GM21529 (cell line): ENCODE results near the gene UBAP1L.

Experiments used
- ATAC-seq: cut with Tn5 transposase; IDR thresholded peaks from one replicate; pipeline ENCODE4 v1.9.1; 2021; ENCODE audit not compliant: unreplicated experiment

The UBAP1L gene

DNA sequence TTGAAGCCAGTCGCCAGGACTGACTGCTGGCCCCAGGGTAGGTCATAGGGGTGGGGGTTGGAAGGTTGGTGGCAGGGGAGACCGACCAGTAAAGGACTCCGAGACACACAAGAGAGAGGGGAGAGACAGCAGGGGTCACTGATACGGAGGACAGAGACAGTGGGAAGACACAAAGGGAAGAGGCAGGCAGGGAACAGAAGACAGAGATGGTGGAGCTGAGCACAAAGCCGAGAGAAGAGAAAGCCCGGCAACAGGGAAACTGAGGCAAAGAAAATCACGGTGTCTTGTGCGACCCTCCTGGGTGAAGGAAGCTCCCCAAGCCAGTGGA lies 47.7 kb downstream of the UBAP1L start:
- no peak for ATAC-seq

GRCh38 chr15:65066635-65067316 lies 48.2 kb downstream of the UBAP1L start:
- ATAC-seq: no peak

GRCh38 chr15:65066001-65066634 lies 48.9 kb downstream of the UBAP1L start:
- no peak for ATAC-seq

DNA sequence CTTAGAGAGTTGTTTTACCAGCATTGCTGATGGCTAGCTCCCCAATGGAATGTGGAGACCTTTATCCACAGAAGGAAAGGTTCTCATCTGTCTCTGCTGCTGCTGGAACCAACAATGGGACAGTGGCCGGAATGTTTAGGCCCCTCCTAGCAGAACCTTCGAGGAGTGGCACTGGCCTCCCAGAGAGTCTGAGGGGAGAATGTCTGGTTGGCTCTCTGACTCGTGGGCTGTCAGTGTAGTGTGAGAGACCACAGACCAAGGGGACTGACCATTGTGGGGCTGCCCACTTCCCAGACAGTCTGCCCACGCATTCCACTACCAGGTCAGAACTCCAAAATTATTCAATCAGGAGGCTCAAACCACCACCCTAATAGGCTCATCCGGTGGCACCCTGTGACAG lies 52.3 kb downstream of the UBAP1L start:
- ATAC-seq: no peak

DNA sequence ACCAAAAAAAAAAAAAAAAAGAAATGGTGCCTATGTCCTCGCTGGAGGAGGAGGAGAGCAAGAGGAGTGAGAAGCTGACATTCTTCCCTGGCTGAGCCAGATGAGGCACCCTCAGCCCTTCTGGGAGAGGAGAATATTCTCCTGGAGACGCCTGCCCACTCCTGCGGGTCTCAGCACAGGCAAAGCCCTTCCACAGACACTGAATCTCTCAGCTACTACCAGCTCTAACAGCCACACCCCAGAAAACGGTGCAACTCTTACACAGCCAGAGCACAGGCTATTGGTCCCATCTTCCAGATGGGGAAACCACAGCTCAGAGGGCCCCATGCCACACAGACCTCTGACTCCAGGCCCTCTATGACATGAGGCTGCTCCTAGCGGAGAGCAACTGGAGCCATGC lies 52.9 kb downstream of the UBAP1L start:
- no peak for ATAC-seq

DNA sequence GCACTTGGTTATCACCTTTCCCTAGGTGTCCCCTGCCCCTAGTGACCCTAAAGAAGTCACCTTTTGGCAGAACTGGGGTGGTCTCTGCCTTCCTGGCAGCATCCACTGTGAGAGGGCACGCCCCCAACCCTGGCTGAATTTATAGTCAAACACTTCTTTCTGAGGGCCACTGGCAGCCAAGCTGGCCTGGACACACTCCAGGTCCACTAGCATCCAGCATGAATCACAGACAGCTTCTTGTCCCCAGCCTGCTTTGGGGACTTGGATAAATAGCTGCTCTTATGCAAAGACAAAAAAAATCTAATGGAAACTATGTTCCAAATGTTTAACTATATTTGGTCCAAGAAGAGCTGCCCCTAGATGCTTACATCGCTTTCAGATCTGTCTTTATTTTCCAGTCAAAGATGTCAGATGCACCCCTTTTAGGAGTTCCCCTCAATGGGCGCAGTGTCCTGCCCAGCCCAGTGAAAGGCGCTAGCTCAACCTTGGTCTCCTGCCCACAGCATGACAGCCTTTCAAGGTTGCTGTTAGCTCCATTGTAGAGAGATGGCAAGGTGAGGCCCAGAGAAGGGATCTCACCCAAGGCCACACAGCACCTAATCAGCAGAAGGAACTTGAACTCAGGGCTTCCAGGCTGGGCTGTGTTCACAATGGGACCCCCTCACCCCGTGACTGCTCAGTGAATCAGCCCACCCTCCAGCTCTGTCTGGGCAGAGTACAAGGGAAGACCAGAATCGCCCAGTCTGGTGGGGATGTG lies 54.2 kb downstream of the UBAP1L start:
- no peak for ATAC-seq

DNA sequence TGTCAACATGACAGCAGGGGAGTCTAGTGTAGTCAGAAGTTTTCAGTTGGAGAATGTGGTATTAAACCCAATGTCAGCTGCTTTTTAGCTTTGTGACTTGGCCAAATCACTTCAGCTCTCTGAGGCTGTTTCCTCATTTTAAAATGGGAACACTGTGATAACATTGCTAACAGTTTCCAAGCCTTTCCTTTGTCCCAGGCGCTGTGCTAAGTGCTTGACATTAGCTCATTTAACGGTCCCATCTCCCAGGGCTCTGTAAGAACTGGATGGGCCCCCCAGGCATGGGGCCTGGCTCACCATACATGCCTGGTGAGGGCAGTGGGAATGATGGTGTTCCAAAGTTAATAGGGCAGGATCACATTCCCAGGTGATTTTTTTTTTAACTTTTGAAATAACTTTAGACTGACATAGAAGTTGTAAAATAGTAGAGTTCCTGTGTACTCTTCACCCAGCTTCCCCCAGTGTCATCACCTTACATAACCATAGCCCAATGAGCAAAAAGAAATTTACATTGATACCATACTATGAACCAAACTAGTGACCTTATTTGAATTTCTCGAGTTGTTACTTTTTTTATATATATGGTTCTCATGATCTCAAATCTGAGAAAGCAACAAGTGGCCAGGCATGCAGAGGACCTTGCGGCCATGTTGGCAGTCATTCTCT lies 54.9 kb downstream of the UBAP1L start:
- no peak for ATAC-seq

GRCh38 chr15:65059369-65059750 lies 55.6 kb downstream of the UBAP1L start:
- no peak for ATAC-seq

GRCh38 chr15:65058394-65059368 lies 56.3 kb downstream of the UBAP1L start:
- ATAC-seq: no peak

DNA sequence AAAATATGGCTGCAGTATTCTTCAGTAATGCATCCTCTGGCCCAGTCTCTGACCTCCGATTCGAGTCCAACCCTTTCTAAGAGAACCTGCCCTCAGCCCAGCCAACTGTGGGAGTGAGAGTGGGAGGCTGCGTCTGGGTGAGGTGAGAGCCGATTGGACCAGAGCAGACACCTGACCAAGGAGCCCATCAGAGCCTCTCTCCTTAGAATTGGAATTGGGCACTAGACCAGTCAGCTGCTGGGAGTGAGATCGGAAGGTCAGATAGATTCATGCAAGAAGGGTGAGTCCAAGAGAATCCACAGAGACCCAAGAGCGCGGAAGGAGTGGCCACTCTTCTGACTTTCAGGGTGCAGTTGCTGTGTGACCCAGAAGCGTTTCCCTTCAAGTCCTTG lies 57.5 kb downstream of the UBAP1L start:
- no peak for ATAC-seq

- ATAC-seq: no peak
These were observed 58.0 kb downstream of the UBAP1L start for GRCh38 chr15:65056868-65057548.

GRCh38 chr15:65056106-65056505 lies 58.9 kb downstream of the UBAP1L start:
- ATAC-seq: no peak

- no peak for ATAC-seq
These were observed 59.7 kb downstream of the UBAP1L start for GRCh38 chr15:65055201-65055870.

DNA sequence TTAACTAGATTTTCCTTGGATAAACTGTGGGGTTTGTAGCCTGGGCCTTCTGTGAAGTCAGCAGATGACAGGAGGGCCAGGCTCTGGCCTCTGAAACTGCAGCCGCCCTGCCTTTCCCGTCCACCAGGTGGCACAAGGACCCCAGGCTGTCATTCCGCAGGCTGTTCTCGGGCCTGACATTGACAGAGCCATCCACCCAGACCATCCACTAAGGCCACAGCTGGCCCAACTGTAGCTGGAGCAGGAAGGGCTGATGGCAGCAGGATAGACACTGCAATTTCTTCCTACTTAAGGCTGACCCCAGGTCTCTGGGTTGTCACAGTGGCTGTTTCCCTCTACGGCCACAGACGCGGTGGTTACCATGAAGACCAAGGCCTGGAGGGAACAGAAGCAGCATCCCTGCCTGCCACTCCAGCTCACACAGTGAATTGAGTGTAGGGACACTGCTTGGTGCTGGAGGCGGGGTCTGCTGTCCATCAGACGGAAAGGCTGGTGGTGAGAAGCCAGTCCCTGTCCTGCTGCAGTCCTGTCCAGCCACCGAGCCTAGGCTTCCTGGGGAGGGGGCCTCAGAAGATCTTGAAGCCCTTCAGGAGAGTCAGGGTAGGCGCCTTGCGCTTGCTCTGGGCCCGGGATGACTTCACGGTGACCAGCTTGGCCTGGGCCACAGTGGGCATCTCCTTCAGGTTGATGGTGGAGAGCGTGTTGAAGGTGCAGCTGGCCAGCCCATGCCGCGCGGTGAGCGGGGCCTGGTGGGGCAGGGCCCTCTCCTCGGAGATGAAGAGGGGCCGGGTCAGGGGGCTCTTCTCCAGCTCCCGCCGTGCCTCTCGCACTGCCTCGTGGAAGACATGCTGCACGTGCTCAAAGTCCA lies 60.4 kb downstream of the UBAP1L start:
- ATAC-seq: no peak

- no peak for ATAC-seq
These were observed 62.0 kb downstream of the UBAP1L start for GRCh38 chr15:65052956-65053355.

- ATAC-seq: no peak
These were observed 63.7 kb downstream of the UBAP1L start for GRCh38 chr15:65051266-65051665.

DNA sequence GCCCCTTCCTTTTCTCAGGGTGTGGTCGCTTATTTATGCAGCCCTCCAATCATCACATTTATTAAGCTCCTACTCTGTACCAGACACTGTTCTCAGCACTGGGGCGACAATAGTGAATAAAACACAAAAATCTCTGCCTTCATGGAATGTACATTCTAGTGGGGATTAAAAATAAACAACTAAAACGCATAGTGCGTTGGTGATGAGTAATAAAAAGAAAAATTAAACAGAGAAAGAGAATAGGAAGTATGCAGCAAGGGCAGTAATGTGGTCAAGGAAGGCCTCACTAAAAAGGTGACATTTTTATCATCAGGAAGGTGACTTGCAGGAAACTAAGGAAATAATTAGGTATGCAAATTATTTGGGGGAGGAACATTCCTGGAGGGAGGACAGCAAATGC lies 64.7 kb downstream of the UBAP1L start:
- ATAC-seq: no peak

GRCh38 chr15:65049418-65049840 lies 65.6 kb downstream of the UBAP1L start:
- ATAC-seq: peak; percentile 88

- no peak for ATAC-seq
These were observed 66.8 kb downstream of the UBAP1L start for GRCh38 chr15:65048241-65048640.
